PC-3 (cell line): ENCODE measurements around the gene HSPB2.

ENCODE experiments used
- EZH2 ChIP-seq: fragments of 300-600 bp; sonication (generic); IDR thresholded peaks from one replicate; pipeline ENCODE4 v1.6.1; 2017; ENCODE audit warnings: antibody characterized with exemption, mild to moderate bottlenecking, low read length; ENCODE audit not compliant: unreplicated experiment
- TF ChIP-seq, protein P1 (sequence below): fragments of 300-600 bp; sonication (generic); conservative IDR thresholded peaks from 2 replicates; pipeline ENCODE4 v1.5.1; 2017; ENCODE audit warnings: antibody characterized with exemption, low read depth, mild to moderate bottlenecking, low read length

GRCh38 chr11:111912535-111912934 lies at the start of gene HSPB2:
- TF ChIP-seq, protein P1, sequence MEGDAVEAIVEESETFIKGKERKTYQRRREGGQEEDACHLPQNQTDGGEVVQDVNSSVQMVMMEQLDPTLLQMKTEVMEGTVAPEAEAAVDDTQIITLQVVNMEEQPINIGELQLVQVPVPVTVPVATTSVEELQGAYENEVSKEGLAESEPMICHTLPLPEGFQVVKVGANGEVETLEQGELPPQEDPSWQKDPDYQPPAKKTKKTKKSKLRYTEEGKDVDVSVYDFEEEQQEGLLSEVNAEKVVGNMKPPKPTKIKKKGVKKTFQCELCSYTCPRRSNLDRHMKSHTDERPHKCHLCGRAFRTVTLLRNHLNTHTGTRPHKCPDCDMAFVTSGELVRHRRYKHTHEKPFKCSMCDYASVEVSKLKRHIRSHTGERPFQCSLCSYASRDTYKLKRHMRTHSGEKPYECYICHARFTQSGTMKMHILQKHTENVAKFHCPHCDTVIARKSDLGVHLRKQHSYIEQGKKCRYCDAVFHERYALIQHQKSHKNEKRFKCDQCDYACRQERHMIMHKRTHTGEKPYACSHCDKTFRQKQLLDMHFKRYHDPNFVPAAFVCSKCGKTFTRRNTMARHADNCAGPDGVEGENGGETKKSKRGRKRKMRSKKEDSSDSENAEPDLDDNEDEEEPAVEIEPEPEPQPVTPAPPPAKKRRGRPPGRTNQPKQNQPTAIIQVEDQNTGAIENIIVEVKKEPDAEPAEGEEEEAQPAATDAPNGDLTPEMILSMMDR: no peak
- no peak for TF ChIP-seq EZH2
